ENCODE measurements around the gene PTGR2. TPM values are rescaled to one million over a fixed set of nuclear protein-coding genes. Genes with fewer than 3 reads are reported as not detected.
A peak's percentile ranks its signal among the peaks of the same experiment; 100 is the strongest.

PTGR2 gene
- total RNA-seq, 5 donors from 2014 or later (not counting 1 experiment from before 2014, with no cell fraction given) = 1.3 to 3.5 (median 2.9) TPM

GRCh38 chr14:73873660-73874059 lies 22.0 kb downstream of the PTGR2 start:
- Histone ChIP-seq H3K4me1 (ENCODE audit: control insufficient read depth in 1 of 2, extremely low read depth in 1 of 2, insufficient read depth in 2 of 2, low read length in 2 of 2) (no peaks in the 10 kb centered on the region), H3K9me3 (no peaks in the 10 kb centered on the region), H3K27me3 (replicated peaks in 1 of 2; ENCODE audit: control insufficient read depth in 2 of 2, extremely low read depth in 1 of 2, insufficient read depth in 2 of 2, low read length in 1 of 2) (no peaks in the 10 kb centered on the region), H3K27ac (ENCODE audit: low read length) (no peak overlapping the region), H3K36me3 (ENCODE audit: control insufficient read depth in 2 of 2, extremely low read depth in 1 of 2, insufficient read depth in 1 of 2, low read length in 1 of 2) (no peaks in the 10 kb centered on the region), H3K4me3 (ENCODE audit: control insufficient read depth in 1 of 2, extremely low read depth in 1 of 2, low read length in 1 of 2) (no peak overlapping the region)
- Mint-ChIP-seq H3K36me3 (peaks cover 5% of the 10 kb centered on the region), H3K27me3 (no peaks in the 10 kb centered on the region), H3K9me3 (no peaks in the 10 kb centered on the region), H3K4me3 (no peak overlapping the region), H3K4me1 (no peaks in the 10 kb centered on the region), H3K27ac (no peak overlapping the region)
- ATAC-seq (replicated peaks in 1 of 4) = no peak
- 100% methylated on average over 1 of the region's 3 CpGs for WGBS (ENCODE audit: insufficient coverage)
- ChIA-PET POLR2A (no interaction called here), CTCF (no interaction called here)
- no peak for DNase-seq

- Mint-ChIP-seq H3K27ac (no peak overlapping the region), H3K36me3 (peaks cover 3% of the 10 kb centered on the region), H3K27me3 (no peaks in the 10 kb centered on the region), H3K4me1 (no peaks in the 10 kb centered on the region), H3K4me3 (no peak overlapping the region), H3K9me3 (no peaks in the 10 kb centered on the region)
- H3K27me3 ChIP-seq (replicated peaks in 1 of 2; ENCODE audit: control insufficient read depth in 2 of 2, extremely low read depth in 1 of 2, insufficient read depth in 2 of 2, low read length in 1 of 2) = no peaks in the 10 kb centered on the region
- no peaks in the 10 kb centered on the region for H3K4me1 ChIP-seq (ENCODE audit: control insufficient read depth in 1 of 2, extremely low read depth in 1 of 2, insufficient read depth in 2 of 2, low read length in 2 of 2)
- CTCF ChIA-PET = no interaction called here
- no peaks in the 10 kb centered on the region for H3K9me3 ChIP-seq
- ATAC-seq (replicated peaks in 1 of 4) (no peak), DNase-seq (no peak)
- POLR2A ChIA-PET = no interaction called here
- 100% methylated on average over 2 of the region's 3 CpGs for WGBS (ENCODE audit: insufficient coverage)
- H3K27ac ChIP-seq (ENCODE audit: low read length) = no peak overlapping the region
- no peaks in the 10 kb centered on the region for H3K36me3 ChIP-seq (ENCODE audit: control insufficient read depth in 2 of 2, extremely low read depth in 1 of 2, insufficient read depth in 1 of 2, low read length in 1 of 2)
- no peak overlapping the region for H3K4me3 ChIP-seq (ENCODE audit: control insufficient read depth in 1 of 2, extremely low read depth in 1 of 2, low read length in 1 of 2)
Measured at GRCh38 chr14:73877790-73878189, 26.2 kb downstream of the PTGR2 start.

- no peak overlapping the region for H3K4me3 Mint-ChIP-seq
- no peaks in the 10 kb centered on the region for H3K27me3 ChIP-seq (replicated peaks in 1 of 2; ENCODE audit: control insufficient read depth in 2 of 2, extremely low read depth in 1 of 2, insufficient read depth in 2 of 2, low read length in 1 of 2)
- no peak for ATAC-seq (replicated peaks in 1 of 4)
- POLR2A ChIA-PET = no interaction called here
- H3K9me3 Mint-ChIP-seq = no peaks in the 10 kb centered on the region
- 90% methylated on average over 6 of the region's 6 CpGs for WGBS (ENCODE audit: insufficient coverage)
- H3K4me3 ChIP-seq (ENCODE audit: control insufficient read depth in 1 of 2, extremely low read depth in 1 of 2, low read length in 1 of 2) = no peak overlapping the region
- H3K27ac ChIP-seq (ENCODE audit: low read length) = no peak overlapping the region
- CTCF ChIA-PET = no interaction called here
- H3K27ac Mint-ChIP-seq = no peak overlapping the region
- H3K36me3 Mint-ChIP-seq = peaks cover 3% of the 10 kb centered on the region
- no peak for DNase-seq
- H3K4me1 ChIP-seq (ENCODE audit: control insufficient read depth in 1 of 2, extremely low read depth in 1 of 2, insufficient read depth in 2 of 2, low read length in 2 of 2) = no peaks in the 10 kb centered on the region
- H3K9me3 ChIP-seq = no peaks in the 10 kb centered on the region
- H3K4me1 Mint-ChIP-seq = no peaks in the 10 kb centered on the region
- H3K27me3 Mint-ChIP-seq = no peaks in the 10 kb centered on the region
- no peaks in the 10 kb centered on the region for H3K36me3 ChIP-seq (ENCODE audit: control insufficient read depth in 2 of 2, extremely low read depth in 1 of 2, insufficient read depth in 1 of 2, low read length in 1 of 2)
Measured at GRCh38 chr14:73878436-73878835, 26.8 kb downstream of the PTGR2 start.

GRCh38 chr14:73879027-73879426 lies 27.4 kb downstream of the PTGR2 start:
- Histone ChIP-seq H3K27ac (ENCODE audit: low read length) (no peak overlapping the region), H3K27me3 (replicated peaks in 1 of 2; ENCODE audit: control insufficient read depth in 2 of 2, extremely low read depth in 1 of 2, insufficient read depth in 2 of 2, low read length in 1 of 2) (no peaks in the 10 kb centered on the region), H3K9me3 (no peaks in the 10 kb centered on the region), H3K4me1 (ENCODE audit: control insufficient read depth in 1 of 2, extremely low read depth in 1 of 2, insufficient read depth in 2 of 2, low read length in 2 of 2) (no peaks in the 10 kb centered on the region), H3K36me3 (ENCODE audit: control insufficient read depth in 2 of 2, extremely low read depth in 1 of 2, insufficient read depth in 1 of 2, low read length in 1 of 2) (no peaks in the 10 kb centered on the region), H3K4me3 (ENCODE audit: control insufficient read depth in 1 of 2, extremely low read depth in 1 of 2, low read length in 1 of 2) (no peak overlapping the region)
- WGBS (ENCODE audit: insufficient coverage) = no CpG with 5 or more reads among the region's 1 CpG
- no peaks in the 10 kb centered on the region for H3K9me3 Mint-ChIP-seq
- ChIA-PET POLR2A (no interaction called here), CTCF (interaction anchor here in 1 of 2 donors (0.6 kb wide), 1 partner anchor 13 kb away, joined by 3 read pairs; no protein-coding TSS in a partner anchor)
- no peaks in the 10 kb centered on the region for H3K27me3 Mint-ChIP-seq
- no peak overlapping the region for H3K4me3 Mint-ChIP-seq
- DNase-seq (no peak), ATAC-seq (replicated peaks in 1 of 4) (no peak)
- no peaks in the 10 kb centered on the region for H3K4me1 Mint-ChIP-seq
- H3K36me3 Mint-ChIP-seq = no peaks in the 10 kb centered on the region
- H3K27ac Mint-ChIP-seq = no peak overlapping the region

GRCh38 chr14:73884438-73885190 lies 33.0 kb downstream of the PTGR2 start:
- Histone ChIP-seq H3K4me1 (ENCODE audit: control insufficient read depth in 1 of 2, extremely low read depth in 1 of 2, insufficient read depth in 2 of 2, low read length in 2 of 2) (peaks cover 12 to 17% of the 10 kb centered on the region in 2 experiments), H3K27ac (ENCODE audit: low read length) (no peak overlapping the region), H3K9me3 (no peaks in the 10 kb centered on the region), H3K36me3 (ENCODE audit: control insufficient read depth in 2 of 2, extremely low read depth in 1 of 2, insufficient read depth in 1 of 2, low read length in 1 of 2) (no peaks in the 10 kb centered on the region), H3K4me3 (ENCODE audit: control insufficient read depth in 1 of 2, extremely low read depth in 1 of 2, low read length in 1 of 2) (no peak overlapping the region), H3K27me3 (replicated peaks in 1 of 2; ENCODE audit: control insufficient read depth in 2 of 2, extremely low read depth in 1 of 2, insufficient read depth in 2 of 2, low read length in 1 of 2) (no peaks in the 10 kb centered on the region)
- POLR2A ChIA-PET = no interaction called here
- Mint-ChIP-seq H3K27me3 (no peaks in the 10 kb centered on the region), H3K9me3 (no peaks in the 10 kb centered on the region), H3K36me3 (no peaks in the 10 kb centered on the region), H3K4me1 (peaks cover 41 to 48% (median 41%) of the 10 kb centered on the region in 3 donors), H3K27ac (peak overlapping the region in 1 of 2 donors; percentile 35), H3K4me3 (peak overlapping the region; percentile 52 to 99 (median 92))
- WGBS (ENCODE audit: insufficient coverage) = 100% methylated on average over 1 of the region's 8 CpGs
- no peak for ATAC-seq (replicated peaks in 1 of 4)
- CTCF ChIA-PET = no interaction called here
- no peak for DNase-seq

GRCh38 chr14:73886449-73887317 lies 35.1 kb downstream of the PTGR2 start, which contains the start of gene ZNF410:
ZNF410 (plus strand) TSS chr14:73886859; CDS start chr14:73892176, 5,317 bp downstream.
- Histone ChIP-seq H3K27me3 (replicated peaks in 1 of 2; ENCODE audit: control insufficient read depth in 2 of 2, extremely low read depth in 1 of 2, insufficient read depth in 2 of 2, low read length in 1 of 2) (no peaks in the 10 kb centered on the region), H3K27ac (ENCODE audit: low read length) (peak within 1 kb of the TSS; percentile 93), H3K36me3 (ENCODE audit: control insufficient read depth in 2 of 2, extremely low read depth in 1 of 2, insufficient read depth in 1 of 2, low read length in 1 of 2) (no peaks in the 10 kb centered on the region), H3K9me3 (no peaks in the 10 kb centered on the region), H3K4me3 (ENCODE audit: control insufficient read depth in 1 of 2, extremely low read depth in 1 of 2, low read length in 1 of 2) (peak within 1 kb of the TSS; percentile 68 to 93), H3K4me1 (ENCODE audit: control insufficient read depth in 1 of 2, extremely low read depth in 1 of 2, insufficient read depth in 2 of 2, low read length in 2 of 2) (peaks cover 12 to 17% of the 10 kb centered on the region in 2 experiments)
- ChIA-PET CTCF (interaction anchor here in 1 of 2 donors (1.1 to 1.2 kb wide), 2 partner anchors 16 to 428 kb away, joined by 3 to 5 read pairs; partner anchors contain the start of gene NUMB), POLR2A (interaction anchor here in 1 of 2 donors (0.6 to 1.4 kb wide), 5 partner anchors 9 to 751 kb away, joined by 3 to 5 read pairs (median 4); partner anchors contain the start of genes COQ6 and FAM161B)
- peak; percentile 98 to 99 (median 98) for ATAC-seq (replicated peaks in 1 of 4)
- 0% methylated on average over 50 of the region's 65 CpGs for WGBS (ENCODE audit: insufficient coverage)
- Mint-ChIP-seq H3K36me3 (peaks cover under 1% of the 10 kb centered on the region), H3K9me3 (no peaks in the 10 kb centered on the region), H3K27ac (peak within 1 kb of the TSS; percentile 96 to 99), H3K4me3 (peak within 1 kb of the TSS; percentile 92 to 99 (median 99)), H3K27me3 (no peaks in the 10 kb centered on the region), H3K4me1 (peaks cover 48 to 56% (median 54%) of the 10 kb centered on the region in 3 donors)
- peak; percentile 64 to 92 (median 81) for DNase-seq
